ENCODE results near the gene TFEB. TPM values are rescaled to one million over a fixed set of nuclear protein-coding genes. Genes with fewer than 3 reads are reported as not detected.

TFEB gene
- total RNA-seq, 1 donor from 2014 or later: 18.6 TPM

DNA sequence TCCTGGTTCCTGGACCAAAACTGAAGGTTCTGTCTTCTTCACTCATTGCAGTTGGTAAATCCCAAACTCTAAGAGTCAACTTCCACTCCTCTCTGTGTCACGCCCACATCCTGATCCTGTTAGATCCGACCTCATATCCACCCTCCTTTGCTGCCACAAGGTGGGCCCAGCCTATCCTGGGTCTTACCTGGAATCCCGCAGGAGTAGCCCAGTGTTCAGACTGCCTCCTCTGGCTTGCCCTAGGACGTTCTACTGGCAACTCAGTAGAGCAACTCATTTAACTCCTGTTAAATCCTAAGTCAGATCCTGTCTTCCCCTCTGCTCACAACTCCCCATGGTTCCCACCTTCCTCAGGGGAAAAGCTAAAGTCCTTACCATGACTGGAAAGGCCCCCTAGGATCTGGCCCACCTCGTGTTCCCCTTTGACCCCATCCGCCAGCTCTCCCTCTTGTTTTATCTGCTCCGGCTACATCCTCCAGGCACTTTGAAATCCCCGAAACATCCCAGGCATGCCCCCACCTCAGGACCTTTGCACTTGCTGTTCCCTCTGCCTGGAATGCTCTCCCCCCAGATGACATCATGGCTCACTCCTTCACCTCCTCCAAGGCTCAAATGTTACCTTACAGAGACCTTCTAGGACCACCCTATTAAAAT lies 43.9 kb downstream of the TFEB start:
- Histone ChIP-seq H3K4me1 (no peaks in the 10 kb centered on the region), H3K4me3 (no peak overlapping the region), H3K9me3 (no peaks in the 10 kb centered on the region), H3K36me3 (peaks cover 32 to 42% of the 10 kb centered on the region in 2 donors), H3K27me3 (no peaks in the 10 kb centered on the region), H3K27ac (no peak overlapping the region)
- intact Hi-C loops (cut with DNase I): no loop called here
- TF ChIP-seq, protein P1, sequence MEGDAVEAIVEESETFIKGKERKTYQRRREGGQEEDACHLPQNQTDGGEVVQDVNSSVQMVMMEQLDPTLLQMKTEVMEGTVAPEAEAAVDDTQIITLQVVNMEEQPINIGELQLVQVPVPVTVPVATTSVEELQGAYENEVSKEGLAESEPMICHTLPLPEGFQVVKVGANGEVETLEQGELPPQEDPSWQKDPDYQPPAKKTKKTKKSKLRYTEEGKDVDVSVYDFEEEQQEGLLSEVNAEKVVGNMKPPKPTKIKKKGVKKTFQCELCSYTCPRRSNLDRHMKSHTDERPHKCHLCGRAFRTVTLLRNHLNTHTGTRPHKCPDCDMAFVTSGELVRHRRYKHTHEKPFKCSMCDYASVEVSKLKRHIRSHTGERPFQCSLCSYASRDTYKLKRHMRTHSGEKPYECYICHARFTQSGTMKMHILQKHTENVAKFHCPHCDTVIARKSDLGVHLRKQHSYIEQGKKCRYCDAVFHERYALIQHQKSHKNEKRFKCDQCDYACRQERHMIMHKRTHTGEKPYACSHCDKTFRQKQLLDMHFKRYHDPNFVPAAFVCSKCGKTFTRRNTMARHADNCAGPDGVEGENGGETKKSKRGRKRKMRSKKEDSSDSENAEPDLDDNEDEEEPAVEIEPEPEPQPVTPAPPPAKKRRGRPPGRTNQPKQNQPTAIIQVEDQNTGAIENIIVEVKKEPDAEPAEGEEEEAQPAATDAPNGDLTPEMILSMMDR (IDR thresholded peaks at IDR 0.05): no peak
- DNase-seq (ENCODE audit: low spot score in 2 of 2): no peak

DNA sequence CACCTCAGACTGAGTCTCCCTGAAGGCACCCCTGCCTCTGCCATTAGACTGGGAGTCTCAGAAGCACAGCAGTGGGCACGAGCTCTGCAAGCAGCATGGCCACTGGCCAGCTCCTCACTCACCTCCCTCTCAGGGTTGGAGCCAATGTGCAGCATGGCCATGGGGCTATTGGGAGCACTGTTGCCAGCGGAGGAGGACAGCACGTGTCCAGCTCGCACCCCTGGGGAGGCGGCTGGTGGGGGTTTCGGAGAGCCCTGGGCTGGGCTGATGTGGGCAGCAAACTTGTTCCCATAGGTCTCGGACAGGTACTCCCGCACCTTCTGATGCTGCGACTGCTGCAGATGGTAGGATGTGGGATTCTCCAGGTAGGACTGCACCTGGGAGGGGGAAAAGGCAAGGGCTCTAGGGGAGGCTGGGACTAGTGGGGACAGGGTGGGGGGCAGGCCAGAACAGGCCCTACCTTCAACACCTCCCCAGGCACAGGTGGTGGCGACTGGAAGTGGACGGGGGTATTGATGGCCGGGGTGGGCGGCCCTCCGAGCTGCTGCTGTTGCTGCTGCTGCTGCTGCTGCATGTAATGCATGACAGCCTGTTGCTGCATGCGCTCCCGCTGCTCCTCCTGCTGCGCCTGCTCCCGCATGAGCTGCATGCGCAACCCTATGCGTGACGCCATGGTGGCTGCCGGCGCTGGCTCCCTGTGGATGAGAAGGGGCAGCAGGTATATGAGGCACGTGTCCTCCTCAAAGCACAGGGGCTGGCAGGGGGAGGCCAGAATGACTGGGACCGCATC lies 44.7 kb downstream of the TFEB start:
- Histone ChIP-seq H3K27me3 (no peaks in the 10 kb centered on the region), H3K4me3 (no peak overlapping the region), H3K4me1 (no peaks in the 10 kb centered on the region), H3K27ac (no peak overlapping the region), H3K36me3 (peaks cover 37 to 47% of the 10 kb centered on the region in 2 donors), H3K9me3 (no peaks in the 10 kb centered on the region)
- intact Hi-C loops (cut with DNase I): no loop called here
- TF ChIP-seq, protein P1 (IDR thresholded peaks at IDR 0.05): no peak
- no peak for DNase-seq (ENCODE audit: low spot score in 2 of 2)

DNA sequence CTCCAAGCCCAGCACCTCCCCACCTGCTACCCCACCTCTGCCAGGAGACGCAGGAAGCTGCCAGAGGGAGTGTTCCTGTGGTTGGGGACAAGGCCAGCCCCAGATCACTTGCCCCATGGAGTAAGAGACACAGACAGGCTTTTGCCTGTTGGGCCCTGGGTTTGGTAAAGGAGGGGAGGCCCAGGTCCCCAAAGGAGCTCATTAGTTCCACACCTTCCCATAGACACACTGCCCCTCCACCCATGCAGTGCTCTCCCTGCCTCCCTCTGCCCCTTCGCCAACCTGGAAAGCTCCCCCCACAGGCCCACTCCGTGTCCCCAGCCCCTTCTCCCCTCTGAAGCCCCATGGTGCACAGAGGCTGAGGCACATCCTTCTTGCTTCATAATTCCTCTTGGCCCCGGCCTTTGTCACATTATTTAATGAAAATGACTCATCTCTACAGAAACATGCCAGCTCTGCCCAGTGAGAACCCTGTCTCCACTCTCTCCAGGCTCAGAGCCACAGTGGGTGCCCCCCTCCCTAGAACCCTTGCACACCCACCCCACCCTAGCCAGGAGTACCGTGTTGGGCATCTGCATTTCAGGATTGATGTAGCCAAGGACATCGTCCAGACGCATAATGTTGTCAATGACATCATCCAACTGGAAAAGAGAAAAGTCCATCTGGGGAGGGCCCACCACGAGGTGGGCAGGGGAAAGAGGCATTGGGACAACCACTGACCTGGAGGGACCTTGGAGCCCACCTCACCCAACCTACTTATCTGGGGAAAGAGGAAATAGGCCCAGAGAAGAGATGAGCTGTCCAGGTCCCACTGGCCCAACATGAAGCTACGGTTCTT lies 46.0 kb downstream of the TFEB start:
- Histone ChIP-seq H3K4me1 (no peaks in the 10 kb centered on the region), H3K27ac (no peak overlapping the region), H3K27me3 (no peaks in the 10 kb centered on the region), H3K36me3 (peaks cover 42 to 60% of the 10 kb centered on the region in 2 donors), H3K9me3 (no peaks in the 10 kb centered on the region), H3K4me3 (no peak overlapping the region)
- DNase-seq (ENCODE audit: low spot score in 2 of 2): no peak
- TF ChIP-seq, protein P1 (IDR thresholded peaks at IDR 0.05): no peak
- intact Hi-C loops (cut with DNase I): no loop called here

DNA sequence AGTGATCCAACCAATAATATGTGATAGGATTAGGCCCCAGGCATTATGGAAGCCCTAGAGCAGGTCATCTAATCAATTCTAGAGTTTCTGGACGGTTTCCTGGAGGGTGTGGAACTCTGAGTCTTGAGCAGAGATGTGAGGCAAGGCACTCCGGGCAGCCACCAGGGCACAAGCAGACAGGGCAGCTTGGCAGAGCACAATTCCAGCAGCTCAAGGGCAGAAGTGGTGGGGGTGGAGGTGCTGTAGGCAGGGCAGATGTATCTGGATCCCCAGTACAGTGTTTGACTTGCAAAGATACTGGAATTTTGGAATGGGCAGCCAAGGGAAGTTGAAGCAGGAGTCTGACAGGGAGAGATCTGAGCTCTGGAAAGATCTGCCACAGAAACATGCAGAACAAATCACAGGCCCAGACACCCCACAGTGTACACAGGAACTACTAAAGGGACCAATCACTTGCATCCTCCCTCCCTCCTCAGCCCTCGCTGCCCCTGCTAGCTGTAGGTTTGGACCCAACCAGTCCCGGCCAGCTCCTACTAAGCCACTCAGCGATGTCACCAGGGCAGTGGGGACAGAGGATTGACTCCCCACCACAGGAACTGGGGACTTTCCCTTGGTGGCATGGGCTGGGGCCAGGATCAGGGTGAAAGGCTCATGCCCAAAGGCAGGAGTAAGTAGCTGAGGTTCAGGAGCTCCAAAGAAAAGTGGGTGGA lies 47.0 kb downstream of the TFEB start:
- no peak overlapping the region for H3K4me3 ChIP-seq
- H3K27me3 ChIP-seq: no peaks in the 10 kb centered on the region
- intact Hi-C loops (cut with DNase I): no loop called here
- DNase-seq (ENCODE audit: low spot score in 2 of 2): no peak
- H3K4me1 ChIP-seq: peaks cover under 1% of the 10 kb centered on the region in 2 donors
- H3K36me3 ChIP-seq: peaks cover 42 to 63% of the 10 kb centered on the region in 2 donors
- TF ChIP-seq, protein P1 (IDR thresholded peaks at IDR 0.05): no peak
- no peak overlapping the region for H3K27ac ChIP-seq
- H3K9me3 ChIP-seq: no peaks in the 10 kb centered on the region

DNA sequence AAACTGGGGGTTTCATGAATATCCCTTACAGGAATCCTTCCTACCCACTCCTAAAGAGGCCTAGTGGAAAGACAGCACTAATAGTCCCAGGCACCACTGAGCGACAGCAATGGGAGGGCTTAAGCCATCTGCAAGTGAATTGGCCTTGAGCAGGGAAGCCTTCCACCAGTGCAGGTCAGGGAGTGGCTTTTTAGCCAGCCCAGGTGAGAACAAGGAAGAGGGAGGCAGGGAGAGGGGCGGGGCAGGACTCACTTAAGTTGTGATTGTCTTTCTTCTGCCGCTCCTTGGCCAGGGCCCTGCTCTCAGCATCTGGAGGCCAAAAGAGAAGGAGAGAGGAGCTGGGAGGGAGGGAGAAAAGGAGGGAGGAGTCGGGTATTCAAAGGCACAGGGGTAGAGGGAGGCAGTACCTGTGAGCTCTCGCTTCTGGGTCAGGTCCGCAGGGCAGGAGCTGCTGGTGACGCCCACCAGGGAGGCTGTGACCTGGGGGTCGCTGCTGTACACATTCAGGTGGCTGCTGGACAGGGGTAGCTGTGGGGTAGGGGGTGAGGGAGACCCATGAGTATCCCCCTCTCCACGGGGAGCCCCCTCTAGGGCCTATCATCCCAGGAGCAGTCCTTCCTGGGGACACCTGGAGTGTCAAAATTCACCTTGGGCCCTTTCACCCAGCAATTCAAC lies 47.8 kb downstream of the TFEB start:
- H3K27me3 ChIP-seq: no peaks in the 10 kb centered on the region
- intact Hi-C loops (cut with DNase I): no loop called here
- no peak for DNase-seq (ENCODE audit: low spot score in 2 of 2)

More for the DNA sequence above, 47.8 kb downstream of the TFEB start:
- peaks cover 42 to 63% of the 10 kb centered on the region in 2 donors for H3K36me3 ChIP-seq
- TF ChIP-seq, protein P1 (IDR thresholded peaks at IDR 0.05): no peak
- no peaks in the 10 kb centered on the region for H3K9me3 ChIP-seq
- no peak overlapping the region for H3K4me3 ChIP-seq
- peaks cover 5 to 8% of the 10 kb centered on the region in 2 donors for H3K4me1 ChIP-seq
- no peak overlapping the region for H3K27ac ChIP-seq
